WTC11 (cell line): ENCODE data around the gene CLNK. TPM values are rescaled to one million over a fixed set of nuclear protein-coding genes. Genes with fewer than 3 reads are reported as not detected.

Experiments
- ATAC-seq: fragments of 200-7000 bp; cut with Tn5 transposase; 2 replicates; pipeline ENCODE4 v1.10.0; 2021; ENCODE audit warnings: mild to moderate bottlenecking, moderate library complexity
- CTCF ChIA-PET: fragments of 300-600 bp; sonication (Branson Sonifier 250); formaldehyde crosslinking; loops from one replicate; lab custom pipeline; 2021; ENCODE audit warnings: antibody characterized with exemption; lab: Charles Lee
- POLR2A ChIA-PET: fragments of 350-600 bp; sonication (Branson Sonifier 250); formaldehyde crosslinking; loops from one replicate; lab custom pipeline; 2021; ENCODE audit warnings: antibody characterized with exemption; lab: Charles Lee
- DNase-seq: peaks from one replicate; pipeline ENCODE4 v3.0.0; 2021; ENCODE audit warnings: low spot score
- H3K27ac Mint-ChIP-seq: 2 replicates; pipeline ENCODE4 v1.8.0; 2021; ENCODE audit warnings: mixed read lengths
- H3K27me3 Mint-ChIP-seq: 2 replicates; pipeline ENCODE4 v1.8.0; 2021; ENCODE audit warnings: low read depth, mild to moderate bottlenecking, moderate library complexity, mixed read lengths
- H3K36me3 Mint-ChIP-seq: 2 replicates; pipeline ENCODE4 v1.8.0; 2021; ENCODE audit warnings: mixed read lengths
- H3K4me1 Mint-ChIP-seq: 2 replicates; pipeline ENCODE4 v1.8.0; 2022; ENCODE audit warnings: mixed read lengths
- H3K4me3 Mint-ChIP-seq: 2 replicates; pipeline ENCODE4 v1.8.0; 2021; ENCODE audit warnings: mild to moderate bottlenecking, moderate library complexity, mixed read lengths
- H3K9me3 Mint-ChIP-seq: 2 replicates; pipeline ENCODE4 v1.8.0; 2021; ENCODE audit warnings: mixed read lengths
- CREB1 ChIP-seq: sonication (generic); formaldehyde crosslinking; IDR thresholded peaks from 2 replicates; pipeline ENCODE4 v1.8.0; 2023; ENCODE audit warnings: mild to moderate bottlenecking, missing genetic modification reagents
- ERG ChIP-seq: fragments of 250-450 bp; sonication (Bioruptor Pico); IDR thresholded peaks from 2 replicates; pipeline ENCODE4 v1.8.0; 2021; ENCODE audit warnings: mild to moderate bottlenecking
- FOXK1 ChIP-seq: sonication (generic); formaldehyde crosslinking; IDR thresholded peaks from 2 replicates; pipeline ENCODE4 v1.8.0; 2022; ENCODE audit warnings: mild to moderate bottlenecking, moderate library complexity, missing genetic modification reagents
- NFE2L1 ChIP-seq: sonication (generic); formaldehyde crosslinking; IDR thresholded peaks from 2 replicates; pipeline ENCODE4 v1.8.1; 2023; ENCODE audit warnings: missing genetic modification reagents
- NR1H2 ChIP-seq: sonication (generic); formaldehyde crosslinking; IDR thresholded peaks from 2 replicates; pipeline ENCODE4 v1.9.0; 2021; ENCODE audit warnings: mild to moderate bottlenecking, moderate library complexity, missing genetic modification reagents
- NR3C1 ChIP-seq: sonication (generic); formaldehyde crosslinking; conservative IDR thresholded peaks from 2 replicates; pipeline ENCODE4 v1.8.1; 2023; ENCODE audit warnings: low read depth, mild to moderate bottlenecking, missing genetic modification reagents
- PRDM15 ChIP-seq: sonication (generic); formaldehyde crosslinking; IDR thresholded peaks from 2 replicates; pipeline ENCODE4 v1.8.0; 2022; ENCODE audit warnings: missing genetic modification reagents
- ZNF232 ChIP-seq: sonication (generic); formaldehyde crosslinking; IDR thresholded peaks from 2 replicates; pipeline ENCODE4 v1.8.0; 2022; ENCODE audit warnings: mild to moderate bottlenecking, missing genetic modification reagents
- ZNF423 ChIP-seq: fragments of 250-450 bp; sonication (Bioruptor Pico); IDR thresholded peaks from 2 replicates; pipeline ENCODE4 v2.1.2; 2022; ENCODE audit warnings: mild to moderate bottlenecking, moderate library complexity
- ZNF512 ChIP-seq: sonication (generic); formaldehyde crosslinking; IDR thresholded peaks from 2 replicates; pipeline ENCODE4 v1.8.1; 2022; ENCODE audit warnings: missing genetic modification reagents, borderline replicate concordance
- total RNA-seq: library from RNA; stranded (reverse); gene quantifications from 3 replicates; pipeline ENCODE4 v1.2.3, GENCODE V29; 2021

Gene CLNK
- total RNA-seq, 1 experiment from 2014 or later: not detected

- peaks cover 11% of the 10 kb centered on the region for H3K4me1 Mint-ChIP-seq
- H3K9me3 Mint-ChIP-seq: 0 out of 2 replicates have a peak, but pooled peaks cover 3% of the 10 kb centered on the region
- H3K27ac Mint-ChIP-seq: no peak overlapping the region
- DNase-seq (peak; percentile 27), ATAC-seq (peak; percentile 92)
- no peaks in the 10 kb centered on the region for H3K36me3 Mint-ChIP-seq
- CTCF ChIA-PET: interaction anchor here (0.6 to 2.2 kb wide), 29 partner anchors 10 to 410 kb away, joined by 3 to 47 read pairs (median 5); partner anchors contain the start of genes WDR1 and ZNF518B
- no peak overlapping the region for H3K4me3 Mint-ChIP-seq
- POLR2A ChIA-PET: no interaction called here
- TF ChIP-seq ZNF512 (CRISPR knock-in tag): no peak
- TF ChIP-seq ERG: no peak
- no peak for TF ChIP-seq ZNF232 (CRISPR knock-in tag)
- H3K27me3 Mint-ChIP-seq: no peaks in the 10 kb centered on the region; the same call in 1 of the 2 replicates
These were observed 157.9 kb downstream of the CLNK start for GRCh38 chr4:10526429-10527222.

- TF ChIP-seq NR1H2: no peak
- TF ChIP-seq ZNF423 (CRISPR knock-in tag): no peak
- TF ChIP-seq, all 79 proteins: peak for 0
- Mint-ChIP-seq H3K27ac (no peak overlapping the region), H3K36me3 (no peaks in the 10 kb centered on the region), H3K27me3 (no peaks in the 10 kb centered on the region; the same call in 1 of the 2 replicates), H3K4me3 (no peak overlapping the region), H3K4me1 (0 out of 2 replicates have a peak, but pooled peaks cover under 1% of the 10 kb centered on the region), H3K9me3 (0 out of 2 replicates have a peak, but pooled peaks cover 3% of the 10 kb centered on the region)
- POLR2A ChIA-PET: no interaction called here
- ATAC-seq (no peak), DNase-seq (no peak)
- CTCF ChIA-PET: interaction anchor here (1.0 to 4.0 kb wide), 2 partner anchors 14 to 63 kb away, joined by 4 to 23 read pairs; no protein-coding TSS in a partner anchor
These were observed 160.3 kb downstream of the CLNK start for GRCh38 chr4:10524196-10524833.

GRCh38 chr4:10521424-10521823, 163.1 kb downstream of the CLNK start:
- ChIA-PET CTCF (interaction anchor here (1.0 to 4.0 kb wide), 2 partner anchors 17 to 60 kb away, joined by 3 to 23 read pairs; no protein-coding TSS in a partner anchor), POLR2A (no interaction called here)
- no peak for ATAC-seq
- no peak for DNase-seq
- Mint-ChIP-seq H3K27me3 (no peaks in the 10 kb centered on the region; the same call in 1 of the 2 replicates), H3K27ac (no peak overlapping the region), H3K4me1 (no peaks in the 10 kb centered on the region; the same call in 1 of the 2 replicates), H3K4me3 (no peak overlapping the region), H3K9me3 (peaks cover 3% of the 10 kb centered on the region; the same call in 1 of the 2 replicates), H3K36me3 (no peaks in the 10 kb centered on the region)
- TF ChIP-seq CREB1 (CRISPR knock-in tag) (no peak), FOXK1 (CRISPR knock-in tag) (no peak), NFE2L1 (no peak), NR3C1 (CRISPR knock-in tag) (no peak), PRDM15 (CRISPR knock-in tag) (no peak)
